ENCODE results near the gene IL22RA1.

The IL22RA1 gene

GRCh38 chr1:24117722-24118409, 25.1 kb downstream of the IL22RA1 start:
- TF ChIP-seq FOXP2 (optimal IDR thresholded peaks at IDR 0.05; ENCODE audit: borderline replicate concordance, extremely low read depth, extremely low read length, insufficient read depth) (no peak), TAF1 (IDR thresholded peaks at IDR 0.05; ENCODE audit: borderline replicate concordance, insufficient read depth, low read length) (no peak), POLR2AphosphoS5 (IDR thresholded peaks at IDR 0.05; ENCODE audit: low read depth, low read length) (no peak), REST (IDR thresholded peaks at IDR 0.05; ENCODE audit: insufficient read depth in 1 of 2, low read depth in 2 of 2, low read length in 2 of 2) (no peak), SIN3A (IDR thresholded peaks at IDR 0.05; ENCODE audit: borderline replicate concordance, insufficient read depth, low read length) (no peak)

- no peak for TF ChIP-seq POLR2AphosphoS5 (IDR thresholded peaks at IDR 0.05; ENCODE audit: low read depth, low read length)
- no peak for TF ChIP-seq SIN3A (IDR thresholded peaks at IDR 0.05; ENCODE audit: borderline replicate concordance, insufficient read depth, low read length)
- no peak for TF ChIP-seq FOXP2 (optimal IDR thresholded peaks at IDR 0.05; ENCODE audit: borderline replicate concordance, extremely low read depth, extremely low read length, insufficient read depth)
- no peak for TF ChIP-seq REST (IDR thresholded peaks at IDR 0.05; ENCODE audit: insufficient read depth in 1 of 2, low read depth in 2 of 2, low read length in 2 of 2)
- TF ChIP-seq TAF1 (IDR thresholded peaks at IDR 0.05; ENCODE audit: borderline replicate concordance, insufficient read depth, low read length): no peak
These were observed 25.8 kb downstream of the IL22RA1 start for GRCh38 chr1:24117132-24117531.

GRCh38 chr1:24114753-24115152, 28.2 kb downstream of the IL22RA1 start:
- TF ChIP-seq TAF1 (IDR thresholded peaks at IDR 0.05; ENCODE audit: borderline replicate concordance, insufficient read depth, low read length) (no peak), REST (IDR thresholded peaks at IDR 0.05; ENCODE audit: insufficient read depth in 1 of 2, low read depth in 2 of 2, low read length in 2 of 2) (no peak), POLR2AphosphoS5 (IDR thresholded peaks at IDR 0.05; ENCODE audit: low read depth, low read length) (no peak), SIN3A (IDR thresholded peaks at IDR 0.05; ENCODE audit: borderline replicate concordance, insufficient read depth, low read length) (no peak), FOXP2 (optimal IDR thresholded peaks at IDR 0.05; ENCODE audit: borderline replicate concordance, extremely low read depth, extremely low read length, insufficient read depth) (no peak)

GRCh38 chr1:24113641-24114033, 29.3 kb downstream of the IL22RA1 start:
- no peak for TF ChIP-seq SIN3A (IDR thresholded peaks at IDR 0.05; ENCODE audit: borderline replicate concordance, insufficient read depth, low read length)
- no peak for TF ChIP-seq FOXP2 (optimal IDR thresholded peaks at IDR 0.05; ENCODE audit: borderline replicate concordance, extremely low read depth, extremely low read length, insufficient read depth)
- no peak for TF ChIP-seq POLR2AphosphoS5 (IDR thresholded peaks at IDR 0.05; ENCODE audit: low read depth, low read length)
- TF ChIP-seq REST (IDR thresholded peaks at IDR 0.05; ENCODE audit: insufficient read depth in 1 of 2, low read depth in 2 of 2, low read length in 2 of 2): no peak
- TF ChIP-seq TAF1 (IDR thresholded peaks at IDR 0.05; ENCODE audit: borderline replicate concordance, insufficient read depth, low read length): no peak

Data from PFSK-1 (cell line).